ENCODE measurements around the gene FBXL7. TPM values are rescaled to one million over a fixed set of nuclear protein-coding genes. Genes with fewer than 3 reads are reported as not detected.

Gene FBXL7
- total RNA-seq, 6 experiments from 2014 or later, result 12.7 to 19.2 (median 16.8) TPM

- Mint-ChIP-seq H3K4me1 (ENCODE audit: low read depth) (peaks cover 6% of the 10 kb centered on the region; the same call in 1 of the 2 replicates), H3K27ac (no peak overlapping the region)
These were observed 350.6 kb downstream of the FBXL7 start for GRCh38 chr5:15850536-15850935.

DNA sequence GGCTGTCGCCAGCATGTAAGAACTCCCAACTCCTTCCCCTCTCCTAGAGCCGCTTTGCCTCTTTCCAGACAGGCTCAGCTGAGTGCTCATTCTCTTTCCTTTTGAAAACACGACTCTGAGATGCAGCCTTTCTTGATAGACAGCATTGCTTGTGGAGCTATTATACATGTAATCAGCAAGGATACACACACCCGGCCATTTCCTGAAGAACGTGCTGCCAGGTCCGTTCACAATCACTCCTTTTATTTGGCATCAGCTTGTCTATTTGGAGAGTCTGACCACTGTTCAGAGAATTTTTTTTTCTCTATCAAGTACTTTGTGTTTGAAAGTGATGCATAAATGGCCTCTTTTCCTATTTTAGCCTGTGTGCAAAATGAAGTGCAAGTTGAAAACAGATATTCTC lies 351.0 kb downstream of the FBXL7 start:
- Mint-ChIP-seq H3K36me3 (ENCODE audit: low read depth) (peaks cover 3% of the 10 kb centered on the region; the same call in 1 of the 2 replicates), H3K27ac (no peak overlapping the region), H3K9me3 (peaks cover 2% of the 10 kb centered on the region; the same call in 1 of the 2 replicates), H3K27me3 (ENCODE audit: insufficient read depth) (peaks cover 4% of the 10 kb centered on the region; the same call in 1 of the 2 replicates), H3K4me3 (no peak overlapping the region), H3K4me1 (ENCODE audit: low read depth) (peaks cover 6% of the 10 kb centered on the region; the same call in 1 of the 2 replicates)
- TF ChIP-seq, protein P1, sequence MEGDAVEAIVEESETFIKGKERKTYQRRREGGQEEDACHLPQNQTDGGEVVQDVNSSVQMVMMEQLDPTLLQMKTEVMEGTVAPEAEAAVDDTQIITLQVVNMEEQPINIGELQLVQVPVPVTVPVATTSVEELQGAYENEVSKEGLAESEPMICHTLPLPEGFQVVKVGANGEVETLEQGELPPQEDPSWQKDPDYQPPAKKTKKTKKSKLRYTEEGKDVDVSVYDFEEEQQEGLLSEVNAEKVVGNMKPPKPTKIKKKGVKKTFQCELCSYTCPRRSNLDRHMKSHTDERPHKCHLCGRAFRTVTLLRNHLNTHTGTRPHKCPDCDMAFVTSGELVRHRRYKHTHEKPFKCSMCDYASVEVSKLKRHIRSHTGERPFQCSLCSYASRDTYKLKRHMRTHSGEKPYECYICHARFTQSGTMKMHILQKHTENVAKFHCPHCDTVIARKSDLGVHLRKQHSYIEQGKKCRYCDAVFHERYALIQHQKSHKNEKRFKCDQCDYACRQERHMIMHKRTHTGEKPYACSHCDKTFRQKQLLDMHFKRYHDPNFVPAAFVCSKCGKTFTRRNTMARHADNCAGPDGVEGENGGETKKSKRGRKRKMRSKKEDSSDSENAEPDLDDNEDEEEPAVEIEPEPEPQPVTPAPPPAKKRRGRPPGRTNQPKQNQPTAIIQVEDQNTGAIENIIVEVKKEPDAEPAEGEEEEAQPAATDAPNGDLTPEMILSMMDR (IDR thresholded peaks at IDR 0.05), result no peak
- no peak for DNase-seq

More at GRCh38 chr5:15850536-15850935, 350.6 kb downstream of the FBXL7 start:
- TF ChIP-seq, protein P1 (IDR thresholded peaks at IDR 0.05), result no peak
- H3K9me3 Mint-ChIP-seq, result no peaks in the 10 kb centered on the region
- H3K36me3 Mint-ChIP-seq (ENCODE audit: low read depth), result no peaks in the 10 kb centered on the region
- DNase-seq, result no peak
- H3K4me3 Mint-ChIP-seq, result no peak overlapping the region
- peaks cover 4% of the 10 kb centered on the region; the same call in 1 of the 2 replicates for H3K27me3 Mint-ChIP-seq (ENCODE audit: insufficient read depth)

GRCh38 chr5:15852217-15852616 lies 352.2 kb downstream of the FBXL7 start:
- Mint-ChIP-seq H3K27ac (no peak overlapping the region), H3K36me3 (ENCODE audit: low read depth) (peaks cover 9% of the 10 kb centered on the region; the same call in 1 of the 2 replicates), H3K4me1 (ENCODE audit: low read depth) (peaks cover 6% of the 10 kb centered on the region; the same call in 1 of the 2 replicates), H3K9me3 (peaks cover 4% of the 10 kb centered on the region; the same call in 1 of the 2 replicates), H3K4me3 (no peak overlapping the region), H3K27me3 (ENCODE audit: insufficient read depth) (peaks cover 4% of the 10 kb centered on the region; the same call in 1 of the 2 replicates)
- DNase-seq, result no peak
- TF ChIP-seq, protein P1 (IDR thresholded peaks at IDR 0.05), result no peak

GRCh38 chr5:15852949-15853348 lies 353.0 kb downstream of the FBXL7 start:
- peaks cover 6% of the 10 kb centered on the region; the same call in 1 of the 2 replicates for H3K4me1 Mint-ChIP-seq (ENCODE audit: low read depth)
- H3K9me3 Mint-ChIP-seq, result peaks cover 4% of the 10 kb centered on the region; the same call in 1 of the 2 replicates
- no peak overlapping the region for H3K27ac Mint-ChIP-seq
- peaks cover 9% of the 10 kb centered on the region; the same call in 1 of the 2 replicates for H3K36me3 Mint-ChIP-seq (ENCODE audit: low read depth)
- peaks cover 4% of the 10 kb centered on the region; the same call in 1 of the 2 replicates for H3K27me3 Mint-ChIP-seq (ENCODE audit: insufficient read depth)
- TF ChIP-seq, protein P1 (IDR thresholded peaks at IDR 0.05), result no peak
- no peak for DNase-seq
- H3K4me3 Mint-ChIP-seq, result no peak overlapping the region

DNA sequence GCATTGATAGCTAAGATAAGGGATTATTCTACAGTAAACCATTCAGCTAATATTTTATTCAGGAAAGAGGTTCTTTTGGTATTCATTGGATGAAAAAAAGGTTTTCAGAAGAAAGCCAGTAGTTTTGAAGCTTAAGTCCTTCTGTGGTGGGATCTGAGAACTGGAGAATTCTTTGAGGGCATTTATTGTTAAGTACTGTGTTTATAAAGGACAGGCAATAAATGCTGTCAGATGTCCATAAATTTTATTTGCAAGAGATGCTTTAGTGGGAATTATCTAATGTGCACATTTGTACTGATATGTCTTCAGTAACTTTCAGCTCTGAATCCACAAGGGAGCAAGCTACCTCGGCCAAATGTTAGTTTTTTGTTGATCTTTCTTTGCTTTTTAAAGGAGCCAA lies 358.3 kb downstream of the FBXL7 start:
- DNase-seq, result no peak
- peaks cover 12% of the 10 kb centered on the region for H3K9me3 Mint-ChIP-seq
- no peaks in the 10 kb centered on the region for H3K27me3 Mint-ChIP-seq (ENCODE audit: insufficient read depth)
- no peak overlapping the region for H3K4me3 Mint-ChIP-seq
- TF ChIP-seq, protein P1 (IDR thresholded peaks at IDR 0.05), result no peak
- peaks cover 15% of the 10 kb centered on the region; the same call in 1 of the 2 replicates for H3K36me3 Mint-ChIP-seq (ENCODE audit: low read depth)
- H3K4me1 Mint-ChIP-seq (ENCODE audit: low read depth), result no peaks in the 10 kb centered on the region
- H3K27ac Mint-ChIP-seq, result no peak overlapping the region
